Stimulated activated CD4-positive, alpha-beta T cell treated with anti-CD3 and anti-CD28 coated beads, Interleukin-15, amount 100 ng/mL, for 24 hours (primary cell): ENCODE results near the gene NAT14.
"Not testable (repeated sequence)": the region's sequence is repeated elsewhere in the genome, so short reads cannot be mapped to it uniquely, and the experiment has no call there.

Experiments used
- DNase-seq: peaks from one replicate; pipeline ENCODE4 v3.0.0-alpha.2; 2020

The NAT14 gene

GRCh38 chr19:55487924-55488687 lies 3.1 kb downstream of the NAT14 start, which contains the start of gene SSC5D:
TSS of gene SSC5D (plus strand) at chr19:55488436. CDS start at chr19:55488590, 154 bp downstream.
- no peak for DNase-seq

- DNase-seq = no peak
These were observed 4.2 kb downstream of the NAT14 start for GRCh38 chr19:55488986-55489710.

GRCh38 chr19:55489711-55490477 lies 4.9 kb downstream of the NAT14 start:
- no peak for DNase-seq

GRCh38 chr19:55490478-55491432 lies 5.8 kb downstream of the NAT14 start:
- no peak for DNase-seq

- no peak for DNase-seq
These were observed 6.8 kb downstream of the NAT14 start for GRCh38 chr19:55491546-55492360.

GRCh38 chr19:55492362-55492944 lies 7.5 kb downstream of the NAT14 start:
- DNase-seq = no peak

- no peak for DNase-seq
These were observed 8.2 kb downstream of the NAT14 start for GRCh38 chr19:55493052-55493644.

- DNase-seq = no peak
These were observed 8.7 kb downstream of the NAT14 start for GRCh38 chr19:55493645-55494171.

- DNase-seq = no peak
These were observed 9.3 kb downstream of the NAT14 start for GRCh38 chr19:55494172-55494761.

- no peak for DNase-seq
These were observed 10.8 kb downstream of the NAT14 start for GRCh38 chr19:55495646-55496349.

GRCh38 chr19:55496820-55497219 lies 11.8 kb downstream of the NAT14 start:
- not testable (repeated sequence) for DNase-seq

GRCh38 chr19:55497763-55498162 lies 12.8 kb downstream of the NAT14 start:
- no peak for DNase-seq

GRCh38 chr19:55498246-55498840 lies 13.4 kb downstream of the NAT14 start:
- DNase-seq = no peak

- no peak for DNase-seq
These were observed 15.5 kb downstream of the NAT14 start for GRCh38 chr19:55500368-55500952.

GRCh38 chr19:55502197-55502952 lies 17.4 kb downstream of the NAT14 start:
- no peak for DNase-seq

- DNase-seq = no peak
These were observed 18.1 kb downstream of the NAT14 start for GRCh38 chr19:55503157-55503501.

- DNase-seq = peak; percentile 95
These were observed 18.7 kb downstream of the NAT14 start for GRCh38 chr19:55503502-55504251.
